ENCODE results near the gene AGBL4. TPM values are rescaled to one million over a fixed set of nuclear protein-coding genes. Genes with fewer than 3 reads are reported as not detected.

Gene AGBL4
- total RNA-seq, 1 donor from 2014 or later: not detected

GRCh38 chr1:49187056-49187455 lies 836.7 kb downstream of the AGBL4 start:
- intact Hi-C loops (cut with micrococcal nuclease): no loop called here

DNA sequence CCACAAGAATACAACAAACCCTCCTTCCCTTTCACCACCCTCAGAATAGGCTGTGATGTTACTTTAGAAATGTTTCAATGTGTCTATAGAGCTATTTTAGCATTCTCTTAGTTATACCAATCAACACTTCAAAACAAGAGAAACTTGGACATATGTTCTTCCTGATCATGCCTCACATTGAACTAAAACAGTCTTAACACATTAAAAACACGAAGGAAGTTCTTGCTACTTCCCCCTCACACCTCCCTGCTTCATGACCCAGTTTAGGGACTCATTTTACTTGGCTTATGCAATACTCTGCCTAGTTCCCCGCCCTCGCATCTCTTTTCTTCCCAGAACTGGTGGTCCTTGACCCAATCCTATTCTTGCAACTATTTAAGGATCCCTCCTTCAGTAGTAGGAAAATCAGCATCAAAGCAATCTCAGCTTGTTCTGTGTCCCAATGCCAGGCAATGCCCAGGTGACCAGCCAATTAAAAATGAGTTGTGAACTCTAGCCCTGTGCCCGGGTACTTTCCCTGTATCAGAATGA lies 838.2 kb downstream of the AGBL4 start:
- intact Hi-C loops (cut with micrococcal nuclease): no loop called here

DNA sequence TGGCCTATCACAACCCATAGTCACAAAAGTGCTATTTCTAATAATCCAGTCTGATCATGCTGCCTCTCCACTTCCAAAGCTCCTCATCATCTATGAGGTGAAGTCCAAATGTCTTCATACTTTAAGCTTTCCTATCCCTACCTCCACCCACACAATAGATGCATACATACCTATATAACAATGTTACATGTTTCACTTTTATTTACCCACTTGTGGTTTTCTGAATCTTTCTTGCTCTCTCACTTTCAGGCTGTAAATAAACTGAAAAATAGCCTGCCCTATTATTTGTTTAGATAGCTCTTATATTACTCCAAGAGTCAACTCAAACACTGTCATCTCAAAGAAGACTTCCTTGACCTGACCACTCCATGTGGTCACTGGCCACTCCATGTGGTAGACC lies 840.3 kb downstream of the AGBL4 start:
- intact Hi-C loops (cut with micrococcal nuclease): no loop called here

- intact Hi-C loops (cut with micrococcal nuclease): no loop called here
Observed at GRCh38 chr1:49181033-49181432, 842.7 kb downstream of the AGBL4 start.

DNA sequence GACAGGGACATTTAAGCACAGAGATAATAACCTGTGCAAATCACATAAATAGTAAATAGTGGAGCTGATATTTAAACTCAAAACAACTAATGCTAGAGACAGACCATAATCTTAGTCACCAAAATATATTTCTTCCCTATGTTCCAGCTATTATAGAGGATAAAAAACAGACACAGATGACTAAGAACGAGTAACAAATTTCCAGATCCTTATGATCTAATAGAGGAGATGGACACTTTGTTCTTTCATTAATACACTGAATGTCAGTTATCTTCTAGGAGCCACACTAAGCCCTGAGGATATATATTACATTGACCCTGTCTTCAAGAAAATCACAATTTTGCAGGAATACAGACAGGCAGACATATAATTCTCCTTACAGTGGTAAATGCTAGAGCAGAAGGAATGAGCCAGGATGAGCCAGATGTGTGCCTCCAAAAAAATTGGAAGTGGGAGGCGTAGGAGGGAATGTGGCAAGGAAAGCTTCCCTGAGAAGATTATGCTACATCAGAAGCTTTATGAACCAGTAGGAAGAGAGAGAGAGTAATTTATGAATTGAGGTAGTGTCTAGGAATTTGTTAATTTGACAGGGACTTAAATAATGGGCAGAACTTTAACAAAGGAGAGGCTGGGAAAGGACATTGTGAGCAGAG lies 851.7 kb downstream of the AGBL4 start:
- intact Hi-C loops (cut with micrococcal nuclease): no loop called here

GRCh38 chr1:49166031-49166430 lies 857.7 kb downstream of the AGBL4 start:
- intact Hi-C loops (cut with micrococcal nuclease): no loop called here

DNA sequence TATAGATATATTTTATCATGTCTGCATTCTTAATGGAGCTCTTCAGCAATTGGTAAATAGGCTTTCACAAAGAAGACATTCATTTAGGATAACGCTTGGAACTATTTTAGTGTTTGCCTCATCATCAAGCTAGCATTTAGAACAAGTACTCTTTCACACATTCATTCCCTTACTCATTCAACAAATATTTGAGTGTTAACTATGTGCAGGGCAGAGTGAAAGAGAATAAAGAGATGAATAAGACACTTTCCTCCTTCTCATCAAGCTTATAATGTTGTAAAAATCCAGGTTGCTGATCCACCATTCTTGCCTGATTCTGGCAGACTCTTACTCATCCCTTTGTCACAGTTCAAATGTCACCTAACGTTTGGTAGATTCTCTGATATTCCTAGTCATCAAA lies 860.7 kb downstream of the AGBL4 start:
- intact Hi-C loops (cut with micrococcal nuclease): no loop called here

DNA sequence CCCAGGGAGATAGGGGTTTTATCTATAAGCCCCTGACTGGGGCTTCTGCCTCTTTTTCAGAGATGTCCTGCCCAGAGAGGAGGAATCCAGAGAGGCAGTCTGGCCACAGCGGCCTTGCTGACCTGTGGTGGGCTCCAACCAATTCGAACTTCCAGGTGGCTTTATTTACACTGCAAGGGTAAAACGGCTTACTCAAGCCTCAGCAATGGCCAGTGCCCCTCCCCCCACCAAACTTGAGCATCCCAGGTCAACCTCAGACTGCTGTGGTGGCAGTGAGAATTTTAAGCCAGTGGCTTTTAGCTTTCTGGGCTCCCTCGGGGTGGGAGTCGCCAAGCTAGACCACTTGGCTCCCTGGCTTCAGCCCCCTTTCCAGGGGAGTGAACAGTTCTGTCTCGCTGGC lies 863.1 kb downstream of the AGBL4 start:
- intact Hi-C loops (cut with micrococcal nuclease): no loop called here

DNA sequence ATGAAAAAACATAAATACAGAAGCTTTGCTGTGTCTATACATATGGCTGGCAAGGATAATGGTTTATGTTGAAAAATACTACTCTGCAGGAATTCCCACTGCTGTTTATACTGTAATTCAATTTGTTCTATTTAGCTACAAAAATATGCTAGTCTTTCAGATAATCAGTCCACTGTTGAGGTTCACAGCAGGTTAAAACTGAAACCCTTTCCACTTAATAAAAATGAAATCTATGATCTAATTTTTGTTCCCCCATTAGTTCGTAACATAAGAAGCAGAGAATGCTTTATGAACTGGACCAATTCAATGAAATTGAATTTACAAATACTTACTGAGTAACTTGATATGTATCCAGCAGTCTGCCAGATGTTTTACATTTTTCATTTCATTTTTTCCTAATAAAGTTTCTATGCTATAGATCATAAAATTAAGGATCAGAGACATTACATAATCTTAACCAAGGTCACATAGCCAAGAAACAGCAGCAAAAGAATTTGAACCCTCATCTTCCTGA lies 887.0 kb downstream of the AGBL4 start:
- intact Hi-C loops (cut with micrococcal nuclease): no loop called here

DNA sequence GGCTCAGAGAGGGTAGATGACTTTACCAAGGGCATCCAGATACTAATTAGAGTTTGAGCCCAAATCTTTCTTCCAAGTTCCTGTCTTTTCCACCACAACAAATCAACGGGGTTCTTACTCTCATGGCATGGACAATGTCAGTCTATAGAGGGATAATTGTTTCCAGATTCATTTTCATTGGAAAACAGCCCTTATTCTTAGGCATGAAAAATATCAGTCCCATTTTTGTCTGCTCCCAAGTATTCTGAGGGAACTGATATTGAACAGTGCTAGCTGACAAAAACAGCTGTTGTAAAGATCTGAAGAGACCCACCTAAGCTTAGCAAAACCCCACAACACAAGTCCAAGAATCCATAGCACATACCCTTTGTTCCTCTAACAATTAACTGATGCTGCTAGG lies 898.0 kb downstream of the AGBL4 start:
- intact Hi-C loops (cut with micrococcal nuclease): no loop called here

DNA sequence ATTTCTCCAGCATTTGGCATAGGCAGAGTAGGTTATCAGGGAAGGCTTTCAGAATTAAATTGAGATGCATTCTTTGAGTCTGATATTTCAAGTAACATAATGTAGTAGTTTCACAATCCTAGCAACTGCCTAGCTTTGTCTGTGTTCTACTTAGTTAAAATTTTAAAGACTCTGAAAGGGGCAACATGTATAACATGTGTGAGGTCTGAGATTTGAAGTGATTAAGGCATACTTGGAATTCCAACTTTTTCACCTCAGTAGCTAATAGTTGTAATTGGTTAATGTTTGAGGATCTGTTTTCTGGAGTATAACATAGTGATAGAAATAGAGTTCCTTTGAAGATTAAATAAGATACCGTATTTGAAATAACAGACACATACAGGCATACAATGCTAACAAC lies 911.8 kb downstream of the AGBL4 start:
- intact Hi-C loops (cut with micrococcal nuclease): no loop called here

DNA sequence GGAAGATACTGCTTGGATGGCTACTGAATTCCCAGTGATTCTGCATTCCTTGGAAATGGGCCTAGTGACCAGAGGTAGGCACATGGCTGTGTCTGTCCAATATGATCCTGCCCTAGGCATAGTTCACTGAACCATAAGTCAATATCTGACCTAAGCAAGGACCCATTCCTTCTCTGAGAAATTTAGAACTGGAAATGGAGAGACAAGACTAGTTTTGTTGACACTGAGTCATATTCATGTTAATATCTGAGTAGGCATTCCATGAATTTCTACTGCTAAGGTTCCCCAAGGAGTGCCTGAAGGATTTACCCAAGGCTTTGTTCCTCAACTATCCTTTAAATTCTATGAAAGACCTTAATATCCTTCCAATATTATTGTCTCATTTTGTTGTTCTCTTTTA lies 917.3 kb downstream of the AGBL4 start:
- intact Hi-C loops (cut with micrococcal nuclease): no loop called here

GRCh38 chr1:49104575-49104974 lies 919.2 kb downstream of the AGBL4 start:
- intact Hi-C loops (cut with micrococcal nuclease): no loop called here

DNA sequence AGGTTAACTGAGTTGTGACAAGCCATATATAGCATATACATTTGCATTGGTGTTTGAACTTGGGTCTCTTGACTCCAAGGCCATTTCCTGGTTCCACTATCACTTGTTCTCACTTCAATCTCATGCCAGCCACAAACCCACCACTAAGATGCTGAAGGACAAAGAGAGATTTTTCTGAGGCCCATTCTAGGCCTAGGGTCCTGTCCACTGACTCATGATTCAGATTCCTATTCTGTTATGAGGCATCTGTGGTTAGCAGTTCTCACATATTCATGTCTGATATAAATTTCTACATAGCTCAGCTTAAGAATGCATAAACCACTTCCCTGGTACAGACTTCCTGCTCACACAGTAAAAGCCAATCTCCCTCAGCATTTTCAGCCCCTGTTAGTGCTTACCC lies 921.0 kb downstream of the AGBL4 start:
- intact Hi-C loops (cut with micrococcal nuclease): no loop called here

GRCh38 chr1:49098866-49099265 lies 924.9 kb downstream of the AGBL4 start:
- intact Hi-C loops (cut with micrococcal nuclease): no loop called here

DNA sequence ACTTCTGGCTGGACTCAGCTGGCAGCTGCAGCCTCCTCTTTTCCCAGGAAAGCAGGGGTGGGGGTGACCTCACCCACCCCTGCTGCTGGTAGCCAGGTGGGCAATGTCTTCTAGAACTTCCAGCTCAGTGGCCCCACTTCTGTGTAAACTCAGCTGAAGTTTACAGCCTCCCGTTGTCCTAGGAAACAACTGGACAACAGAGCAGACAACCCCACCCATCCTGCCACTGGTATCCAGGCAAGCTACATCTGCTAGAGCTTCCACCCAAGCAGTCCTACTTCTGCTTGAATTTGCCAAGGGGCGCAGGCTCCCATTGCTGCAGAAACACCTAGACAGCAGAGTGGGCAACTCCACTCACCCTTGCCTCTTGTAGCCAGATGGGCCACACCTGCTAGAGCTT lies 937.4 kb downstream of the AGBL4 start:
- intact Hi-C loops (cut with micrococcal nuclease): no loop called here

DNA sequence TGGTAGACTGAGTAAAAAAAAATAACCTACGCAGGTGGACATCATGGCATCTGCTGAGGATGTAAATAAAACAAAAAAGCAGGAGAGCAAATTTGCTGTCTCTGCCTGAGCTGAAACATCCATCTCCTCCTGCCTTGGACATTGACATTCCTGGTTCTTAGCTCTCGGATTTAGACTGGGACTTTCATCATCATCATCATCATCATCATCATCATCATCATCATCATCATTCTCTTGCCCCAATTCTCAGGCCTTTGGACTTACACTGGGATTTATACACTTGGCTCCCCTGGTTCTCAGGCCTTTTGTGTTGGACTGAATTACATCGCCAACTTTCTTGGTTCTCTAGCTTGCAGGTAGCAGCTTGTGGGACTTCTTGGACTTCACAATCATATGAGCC lies 938.7 kb downstream of the AGBL4 start:
- intact Hi-C loops (cut with micrococcal nuclease): no loop called here

DNA sequence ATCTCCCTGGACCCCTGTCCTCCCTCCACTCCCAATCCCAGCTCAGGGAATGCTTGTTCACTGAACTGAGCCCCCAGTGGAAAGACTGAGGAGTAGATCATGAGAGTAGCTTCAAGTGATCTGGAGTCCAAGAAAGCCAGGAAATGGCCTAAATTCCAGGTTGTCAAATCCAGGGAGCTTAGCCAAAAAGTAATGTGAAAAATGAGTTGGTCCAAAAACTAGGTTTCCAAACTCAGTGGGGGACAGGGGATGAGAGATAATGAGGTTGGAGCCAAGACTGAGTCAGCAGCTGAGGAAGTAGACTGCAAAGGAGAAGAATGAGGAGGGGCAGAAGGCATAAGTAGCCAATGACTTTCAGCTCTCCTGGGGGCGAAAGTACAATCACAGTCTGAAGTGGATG lies 963.0 kb downstream of the AGBL4 start:
- intact Hi-C loops (cut with micrococcal nuclease): no loop called here

GRCh38 chr1:49059087-49059486 lies 964.7 kb downstream of the AGBL4 start:
- intact Hi-C loops (cut with micrococcal nuclease): no loop called here

DNA sequence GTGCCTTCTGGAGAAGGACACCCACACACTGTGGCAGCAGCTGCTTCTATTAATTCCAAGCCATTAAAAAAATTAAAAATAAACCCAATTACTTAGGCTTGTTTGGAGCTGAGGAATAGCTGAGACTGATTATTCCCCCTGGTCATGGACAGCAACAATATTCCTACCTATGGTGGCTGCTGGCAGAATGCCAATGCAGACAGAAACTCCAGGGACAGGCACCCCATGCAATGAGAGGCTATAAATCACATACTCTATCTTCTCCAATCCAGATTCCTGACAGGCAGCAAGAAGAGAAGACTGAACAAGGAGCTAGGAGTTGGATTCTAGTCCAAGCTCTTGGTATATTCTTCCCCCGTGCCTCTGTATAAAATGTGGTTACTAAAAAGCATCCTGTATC lies 971.7 kb downstream of the AGBL4 start:
- intact Hi-C loops (cut with micrococcal nuclease): no loop called here

DNA sequence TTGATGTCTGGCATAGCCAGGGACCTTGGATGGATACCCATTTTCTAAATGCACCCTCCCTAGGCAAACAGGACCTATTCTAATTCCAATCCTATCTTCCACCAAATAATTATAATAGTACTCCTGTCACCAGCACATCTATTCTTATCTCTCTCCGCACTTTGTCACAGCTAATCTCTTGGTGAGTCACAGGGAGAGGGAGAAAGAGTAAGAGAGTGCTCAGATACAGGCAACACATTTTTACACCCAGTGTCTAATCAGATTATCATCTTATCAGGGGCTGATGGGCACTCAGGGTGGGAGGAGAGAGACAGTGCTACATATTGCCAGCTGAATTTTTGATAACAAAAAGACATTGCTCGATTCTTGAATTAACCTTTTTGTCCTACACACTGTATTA lies 972.1 kb downstream of the AGBL4 start:
- intact Hi-C loops (cut with micrococcal nuclease): no loop called here

DNA sequence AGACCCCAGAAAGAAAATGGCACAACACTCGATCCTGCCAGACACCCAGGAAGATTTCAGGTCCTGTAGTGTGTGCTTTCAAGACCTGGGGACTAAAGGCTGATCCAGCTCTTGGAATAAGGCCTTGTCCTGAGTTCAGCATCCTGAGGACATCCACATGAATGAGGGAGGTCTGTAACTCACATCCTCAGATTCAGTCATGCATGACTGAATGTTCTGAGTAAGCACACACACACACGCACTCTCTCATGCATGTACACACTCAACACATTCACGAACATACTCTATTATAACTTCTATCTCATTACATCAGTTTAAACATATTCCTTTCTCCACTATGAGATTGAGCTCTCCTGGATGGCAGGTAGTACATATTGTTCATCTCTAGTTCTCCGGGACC lies 973.7 kb downstream of the AGBL4 start:
- intact Hi-C loops (cut with micrococcal nuclease): no loop called here

DNA sequence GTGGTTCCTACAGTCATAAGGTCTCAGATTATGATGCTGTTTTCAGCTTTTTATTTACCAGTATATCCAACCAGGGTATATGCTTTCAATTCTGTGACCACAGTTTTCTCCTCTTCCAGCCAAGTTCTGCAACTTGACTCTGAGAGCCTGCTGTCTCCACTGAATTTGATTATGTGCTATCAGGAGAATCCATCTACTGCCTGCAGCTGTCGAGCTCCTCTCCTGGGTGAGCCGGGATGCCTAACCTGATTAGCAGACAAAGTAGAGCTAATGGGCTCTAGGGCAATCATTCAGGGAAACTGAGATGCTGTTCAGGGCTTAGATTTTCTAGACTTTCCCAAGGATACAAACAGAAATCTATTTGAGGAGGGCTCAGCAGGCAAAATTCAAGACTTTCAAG lies 975.6 kb downstream of the AGBL4 start:
- intact Hi-C loops (cut with micrococcal nuclease): no loop called here

GRCh38 chr1:49046305-49046704 lies 977.4 kb downstream of the AGBL4 start:
- intact Hi-C loops (cut with micrococcal nuclease): no loop called here
